Thyroid gland (tissue), 4 donors: Measurements from ENCODE around the gene BTN1A1. TPM values are rescaled to one million over a fixed set of nuclear protein-coding genes. Genes with fewer than 3 reads are reported as not detected.
A peak's percentile ranks its signal among the peaks of the same experiment; 100 is the strongest.
"Not testable (repeated sequence)": the region's sequence is repeated elsewhere in the genome, so short reads cannot be mapped to it uniquely, and the experiment has no call there.

Experiments used
- DNase-seq, 2 donors: peaks; one replicate each; pipeline ENCODE4 v3.0.0-alpha.2; 2019
- H3K27ac ChIP-seq, 3 donors: fragments of 200-600 bp; sonication (generic); 1 replicate in 2 of 3; 2 replicates in 1 of 3; pipeline ENCODE4 v1.5.1; 2016 to 2019; ENCODE audit warnings: mild to moderate bottlenecking in 1 of 3, moderate library complexity in 1 of 3
- H3K27me3 ChIP-seq: fragments of 200-600 bp; sonication (generic); one replicate; pipeline ENCODE4 v1.5.1; 2019
- H3K36me3 ChIP-seq, 2 donors: fragments of 200-600 bp; sonication (generic); one replicate each; pipeline ENCODE4 v1.5.1; 2016 to 2019
- H3K4me1 ChIP-seq, 2 donors: fragments of 200-600 bp; sonication (generic); one replicate each; pipeline ENCODE4 v1.5.1; 2017 to 2019
- H3K4me3 ChIP-seq, 3 donors: fragments of 200-600 bp; sonication (generic); replicated peaks in 1 of 3; 1 replicate in 2 of 3; 2 replicates in 1 of 3; pipeline ENCODE4 v1.5.1; 2016; ENCODE audit warnings: mild to moderate bottlenecking in 1 of 3
- H3K9me3 ChIP-seq: fragments of 200-600 bp; sonication (generic); one replicate; pipeline ENCODE4 v1.5.1; 2017
- CTCF ChIP-seq, 6 experiments: fragments of 200-600 bp in 3 of 6; fragments of 450-650 bp in 3 of 6; sonication (generic) in 3 of 6; IDR thresholded peaks; one replicate each; pipeline ENCODE4 v1.5.1; 2016 to 2019; ENCODE audit warnings: antibody characterized with exemption in 6 of 6, mild to moderate bottlenecking in 2 of 6, inconsistent platforms in 1 of 6, moderate library complexity in 1 of 6
- POLR2A ChIP-seq, 2 donors: fragments of 450-650 bp; IDR thresholded peaks; one replicate each; pipeline ENCODE4 v1.6.1; 2017; ENCODE audit warnings: antibody characterized with exemption in 2 of 2, mild to moderate bottlenecking in 2 of 2, moderate library complexity in 1 of 2
- WGBS, 2 donors: methylation state at CpG; one replicate each; pipeline ENCODE4 v1.1.5; 2017; 5-methylcytosine and 5-hydroxymethylcytosine counted together
- intact Hi-C: fragments of 100-400 bp; cut with DNase I; formaldehyde crosslinking; loops from one replicate; pipeline ENCODE4 v1.15.1; 2023
- total RNA-seq, 4 donors: library from RNA; depleted of rRNA; stranded (reverse); fragments of >200 nt; gene quantifications; one replicate each; pipeline ENCODE4 v1.2.3, GENCODE V29; 2016

Gene BTN1A1
- total RNA-seq, 4 donors from 2014 or later, result not detected

- Histone ChIP-seq H3K4me3 (peak overlapping the region in 1 of 3 donors; percentile 8), H3K9me3 (no peaks in the 10 kb centered on the region), H3K4me1 (peaks cover 3 to 10% of the 10 kb centered on the region in 2 donors), H3K27ac (no peak overlapping the region), H3K36me3 (no peaks in the 10 kb centered on the region), H3K27me3 (no peaks in the 10 kb centered on the region)
- TF ChIP-seq CTCF (IDR thresholded peaks at IDR 0.05), result no peak
- no peak for TF ChIP-seq POLR2A (IDR thresholded peaks at IDR 0.05)
- intact Hi-C loops, result no loop called here
- DNase-seq, result no peak
Measured at GRCh38 chr6:26502165-26502564, 2.1 kb downstream of the BTN1A1 start.

- intact Hi-C loops, result no loop called here
- Histone ChIP-seq H3K4me3 (no peak overlapping the region), H3K27me3 (no peaks in the 10 kb centered on the region), H3K9me3 (no peaks in the 10 kb centered on the region), H3K36me3 (no peaks in the 10 kb centered on the region), H3K4me1 (peaks cover 3 to 10% of the 10 kb centered on the region in 2 donors), H3K27ac (no peak overlapping the region)
- DNase-seq, result no peak
- 93 to 95% methylated on average over 3 of the region's 3 CpGs for WGBS, 2 donors
- no peak for TF ChIP-seq POLR2A (IDR thresholded peaks at IDR 0.05)
- no peak for TF ChIP-seq CTCF (IDR thresholded peaks at IDR 0.05)
Measured at GRCh38 chr6:26502626-26503025, 2.5 kb downstream of the BTN1A1 start.

- Histone ChIP-seq H3K27me3 (no peaks in the 10 kb centered on the region), H3K4me1 (no peaks in the 10 kb centered on the region), H3K36me3 (no peaks in the 10 kb centered on the region), H3K9me3 (no peaks in the 10 kb centered on the region), H3K4me3 (no peak overlapping the region), H3K27ac (no peak overlapping the region)
- intact Hi-C loops, result no loop called here
- no peak for TF ChIP-seq POLR2A (IDR thresholded peaks at IDR 0.05)
- TF ChIP-seq CTCF (IDR thresholded peaks at IDR 0.05), result no peak
- 70 to 76% methylated on average over 3 of the region's 3 CpGs for WGBS, 2 donors
- no peak for DNase-seq
Measured at GRCh38 chr6:26507658-26508057, 7.6 kb downstream of the BTN1A1 start.

GRCh38 chr6:26511033-26511432 is 10.9 kb downstream of the BTN1A1 start:
- H3K27me3 ChIP-seq, intact Hi-C loops: not testable (repeated sequence)
- WGBS, 2 donors, result 87 to 92% methylated on average over 8 of the region's 8 CpGs

GRCh38 chr6:26514984-26515383 is 14.9 kb downstream of the BTN1A1 start:
- no peaks in the 10 kb centered on the region for H3K36me3 ChIP-seq
- 88 to 96% methylated on average over 2 of the region's 2 CpGs for WGBS, 2 donors
- no peaks in the 10 kb centered on the region for H3K27me3 ChIP-seq
- TF ChIP-seq POLR2A (IDR thresholded peaks at IDR 0.05) (no peak), CTCF (IDR thresholded peaks at IDR 0.05) (no peak)
- H3K4me1 ChIP-seq, result no peaks in the 10 kb centered on the region
- no peak for DNase-seq
- no peak overlapping the region for H3K4me3 ChIP-seq
- H3K27ac ChIP-seq, result no peak overlapping the region
- intact Hi-C loops, result no loop called here
- H3K9me3 ChIP-seq, result no peaks in the 10 kb centered on the region

More at GRCh38 chr6:26511033-26511432, 10.9 kb downstream of the BTN1A1 start:
- not testable (repeated sequence) for H3K4me3 ChIP-seq, DNase-seq, H3K27ac ChIP-seq, H3K4me1 ChIP-seq, H3K9me3 ChIP-seq, H3K36me3 ChIP-seq
